Endometrium (tissue), 2 donors: ENCODE data around the gene SLC5A10.
"Not testable (repeated sequence)": the region's sequence is repeated elsewhere in the genome, so short reads cannot be mapped to it uniquely, and the experiment has no call there.

Experiments
- FAIRE-seq: peaks from 2 replicates; lab custom pipeline; 2012; peaks lifted over from hg19 to GRCh38; lab: Jason Lieb, UNC
- donor health status: control.
- donor health status: control.

SLC5A10 gene

GRCh38 chr17:18951941-18952842, at the start of gene SLC5A10:
TSS of gene SLC5A10 (plus strand) at chr17:18952165. CDS start at chr17:18952206, 41 bp downstream.
- no peak for FAIRE-seq

GRCh38 chr17:18904482-18904881, 47.5 kb upstream of the SLC5A10 start:
- FAIRE-seq = no peak

GRCh38 chr17:18905226-18905625, 46.7 kb upstream of the SLC5A10 start:
- no peak for FAIRE-seq

DNA sequence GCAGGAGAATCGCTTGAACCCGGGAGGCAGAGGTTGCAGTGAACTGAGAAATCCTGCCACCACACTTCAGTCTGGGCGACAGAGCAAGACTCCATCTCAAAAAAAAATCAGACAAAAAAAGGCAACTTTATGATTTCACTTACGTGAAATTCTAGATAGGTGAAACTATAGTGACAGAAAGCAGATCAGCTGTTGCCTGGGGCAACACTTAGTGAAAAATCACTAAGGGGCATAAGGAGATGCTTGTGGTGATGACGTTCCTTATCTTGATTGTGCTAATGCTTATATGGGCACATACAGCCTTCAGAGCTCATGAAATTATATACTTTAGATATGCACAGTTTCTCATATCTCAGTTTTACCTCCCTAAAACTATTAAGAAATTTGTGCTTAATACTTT, 41.6 kb upstream of the SLC5A10 start:
- no peak for FAIRE-seq

DNA sequence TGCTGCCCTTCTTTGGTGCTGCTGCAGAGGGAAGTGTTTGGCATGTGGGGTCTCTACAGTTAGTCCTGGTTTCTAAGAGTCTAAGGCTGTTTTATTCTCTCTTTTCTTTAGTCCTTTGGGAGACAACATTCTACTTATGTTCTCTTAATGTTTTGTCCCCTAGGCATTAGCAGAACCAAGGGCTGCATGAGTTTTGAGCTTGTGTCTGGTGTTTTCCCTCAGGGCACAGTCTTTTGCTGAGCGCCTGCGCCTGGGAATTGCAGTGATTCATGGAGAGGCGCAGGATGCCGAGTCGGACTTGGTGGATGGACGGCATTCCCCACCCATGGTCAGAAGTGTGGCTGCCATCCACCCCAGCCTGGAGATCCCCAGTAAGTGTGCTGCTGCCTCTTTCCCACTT, 41.1 kb upstream of the SLC5A10 start:
- FAIRE-seq = no peak

DNA sequence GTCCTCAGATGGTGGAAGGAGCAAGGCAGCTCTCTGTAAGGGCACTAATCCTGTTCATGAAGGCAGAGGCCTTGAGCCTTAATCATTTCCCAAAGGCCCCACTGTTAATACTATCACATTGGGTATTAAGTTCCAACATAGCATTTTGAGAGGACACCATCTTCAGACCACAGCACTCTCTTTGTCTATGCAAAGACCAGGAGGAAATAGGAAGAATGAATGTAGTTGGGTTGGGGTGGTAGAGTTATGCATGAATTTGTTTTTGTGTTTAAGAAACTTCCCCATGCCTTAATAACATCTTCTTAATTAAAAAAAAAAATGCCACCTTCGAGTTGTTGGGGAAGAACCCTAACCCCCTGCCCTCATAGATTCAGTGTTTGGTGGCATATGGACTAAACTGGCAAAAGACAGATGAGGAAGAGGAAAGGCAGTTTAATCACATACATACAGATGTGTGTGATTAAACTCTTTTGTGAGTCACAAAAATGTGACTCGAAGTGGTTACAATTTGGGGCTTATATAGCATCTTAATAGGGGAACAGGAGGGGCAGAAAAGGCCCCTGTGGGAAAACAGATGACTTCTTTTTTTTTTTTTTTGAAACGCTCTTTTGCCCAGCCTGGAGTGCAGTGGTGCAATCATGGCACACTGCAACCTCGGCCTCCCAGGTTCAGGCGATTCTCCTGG, 35.0 kb upstream of the SLC5A10 start:
- FAIRE-seq = no peak

- FAIRE-seq = no peak
These were observed 34.4 kb upstream of the SLC5A10 start for GRCh38 chr17:18917506-18918032.

GRCh38 chr17:18919963-18920362, 32.0 kb upstream of the SLC5A10 start:
- FAIRE-seq = no peak

- no peak for FAIRE-seq
These were observed 31.0 kb upstream of the SLC5A10 start for GRCh38 chr17:18920911-18921441.

DNA sequence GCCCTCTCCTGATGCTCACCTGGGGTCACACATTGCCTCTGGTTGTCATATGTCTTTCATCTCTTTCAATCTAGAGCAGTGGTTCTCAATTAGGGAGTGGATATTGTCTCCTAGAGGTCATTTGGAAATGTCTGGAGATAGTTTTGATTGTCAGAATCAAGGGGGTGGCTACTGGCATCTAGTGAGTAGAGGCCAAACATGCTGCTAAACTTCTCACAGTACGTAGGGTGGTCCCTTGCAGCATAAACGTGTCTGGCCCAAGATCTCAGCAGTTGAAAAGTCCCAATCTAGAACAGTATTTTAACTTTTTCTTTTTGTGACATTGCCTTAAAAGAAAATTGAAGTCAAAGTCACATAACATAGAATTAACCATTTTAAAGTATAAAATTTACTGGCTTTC, 30.5 kb upstream of the SLC5A10 start:
- no peak for FAIRE-seq

DNA sequence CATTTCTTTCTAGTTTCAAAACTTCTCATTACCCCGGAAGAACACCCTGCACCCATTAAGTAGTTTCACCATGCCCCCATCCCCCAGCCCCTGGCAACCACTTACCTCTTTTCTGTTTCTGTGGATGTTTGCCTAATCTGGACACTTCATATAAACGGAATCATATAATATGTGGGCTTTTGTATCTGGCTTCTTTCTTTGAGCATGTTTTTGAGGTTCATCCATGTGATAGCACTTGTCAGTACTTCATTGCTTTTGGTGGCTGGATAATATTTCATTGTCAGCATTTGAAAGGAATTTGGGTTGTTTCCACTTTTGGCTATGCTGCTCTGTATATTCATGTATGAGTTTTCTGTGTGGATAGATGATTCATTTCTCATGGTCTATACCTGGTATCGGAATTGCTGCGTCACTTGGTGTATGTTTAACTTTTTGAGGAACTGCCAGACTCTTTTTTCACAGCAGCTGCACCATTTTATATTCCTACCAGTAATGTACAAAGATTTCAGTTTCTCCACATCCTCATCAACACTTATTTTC, 30.0 kb upstream of the SLC5A10 start:
- FAIRE-seq = no peak

DNA sequence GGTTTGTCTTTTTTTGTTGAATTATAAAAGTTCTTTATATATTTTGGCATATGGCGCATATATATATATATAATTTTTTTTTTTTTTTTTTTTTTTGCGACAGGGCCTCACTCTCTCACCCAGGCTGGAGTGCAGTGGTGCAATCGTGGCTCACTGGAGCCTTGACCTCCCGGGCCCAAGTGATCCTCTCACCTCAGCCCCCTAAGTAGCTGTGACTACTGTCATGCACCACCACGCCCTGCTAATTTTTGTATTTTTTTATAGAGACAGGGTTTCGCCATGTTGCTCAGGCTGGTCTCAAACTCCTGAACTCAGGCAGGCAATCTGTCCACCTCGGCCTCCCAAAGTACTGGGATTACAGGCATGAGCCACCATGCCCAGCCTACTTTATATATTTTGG, 29.4 kb upstream of the SLC5A10 start:
- FAIRE-seq = not testable (repeated sequence)

- no peak for FAIRE-seq
These were observed 26.8 kb upstream of the SLC5A10 start for GRCh38 chr17:18925187-18925586.

DNA sequence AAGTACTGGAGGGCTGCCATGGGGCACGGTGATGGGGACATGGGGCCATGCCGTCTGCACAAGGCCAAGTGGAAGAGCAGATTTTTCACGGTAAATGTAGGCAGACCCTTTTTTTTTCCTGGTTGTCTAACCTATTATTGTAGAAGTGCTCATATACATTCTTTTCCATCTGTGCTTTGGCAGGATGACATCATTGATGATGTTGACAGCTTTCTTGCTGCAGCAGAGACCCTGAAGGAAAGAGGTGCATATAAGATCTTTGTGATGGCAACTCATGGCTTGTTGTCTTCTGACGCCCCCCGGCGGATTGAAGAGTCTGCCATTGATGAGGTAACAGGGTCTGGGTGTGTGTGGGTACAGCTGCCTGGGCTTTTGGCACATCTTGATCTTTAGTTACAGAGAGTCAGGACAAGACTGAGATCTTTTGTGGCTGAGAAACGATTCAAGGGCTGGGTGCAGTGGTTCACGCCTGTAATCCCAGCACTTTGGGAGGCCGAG, 23.3 kb upstream of the SLC5A10 start:
- no peak for FAIRE-seq

DNA sequence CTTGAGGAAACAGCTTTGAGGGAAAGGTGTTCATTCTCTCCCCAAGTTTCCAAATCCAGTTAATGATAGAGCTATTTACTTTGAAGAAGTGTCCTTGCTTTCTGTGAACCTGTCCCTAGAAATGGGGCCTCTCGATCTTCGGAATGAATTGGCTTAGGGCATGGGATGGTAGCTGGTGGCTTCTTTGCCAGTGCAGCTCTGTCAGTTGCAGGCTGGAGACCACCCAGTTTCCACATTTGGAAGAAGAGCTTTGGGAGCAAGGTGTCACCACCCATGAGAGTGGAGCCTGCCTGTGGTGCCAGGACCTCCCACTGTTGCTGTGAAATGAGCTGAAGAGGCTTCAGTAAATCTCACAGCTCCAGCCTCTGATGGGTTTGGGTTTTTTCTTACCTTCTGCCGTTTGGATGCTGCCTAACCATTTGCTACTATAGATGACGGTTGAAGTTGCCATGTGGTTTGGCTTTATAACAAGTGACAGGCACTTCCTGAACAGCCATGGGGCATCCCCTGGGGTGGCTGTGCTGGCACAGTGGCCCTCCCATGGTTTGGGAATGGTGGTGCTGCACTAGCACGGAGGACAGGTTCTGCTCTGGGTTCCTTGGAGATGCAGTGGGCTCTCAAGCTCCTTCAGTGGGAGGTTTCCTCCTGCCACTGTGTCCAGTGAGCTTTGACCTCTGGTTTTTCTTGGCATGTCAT, 19.5 kb upstream of the SLC5A10 start:
- FAIRE-seq = no peak

- no peak for FAIRE-seq
These were observed 18.6 kb upstream of the SLC5A10 start for GRCh38 chr17:18933102-18934058.

DNA sequence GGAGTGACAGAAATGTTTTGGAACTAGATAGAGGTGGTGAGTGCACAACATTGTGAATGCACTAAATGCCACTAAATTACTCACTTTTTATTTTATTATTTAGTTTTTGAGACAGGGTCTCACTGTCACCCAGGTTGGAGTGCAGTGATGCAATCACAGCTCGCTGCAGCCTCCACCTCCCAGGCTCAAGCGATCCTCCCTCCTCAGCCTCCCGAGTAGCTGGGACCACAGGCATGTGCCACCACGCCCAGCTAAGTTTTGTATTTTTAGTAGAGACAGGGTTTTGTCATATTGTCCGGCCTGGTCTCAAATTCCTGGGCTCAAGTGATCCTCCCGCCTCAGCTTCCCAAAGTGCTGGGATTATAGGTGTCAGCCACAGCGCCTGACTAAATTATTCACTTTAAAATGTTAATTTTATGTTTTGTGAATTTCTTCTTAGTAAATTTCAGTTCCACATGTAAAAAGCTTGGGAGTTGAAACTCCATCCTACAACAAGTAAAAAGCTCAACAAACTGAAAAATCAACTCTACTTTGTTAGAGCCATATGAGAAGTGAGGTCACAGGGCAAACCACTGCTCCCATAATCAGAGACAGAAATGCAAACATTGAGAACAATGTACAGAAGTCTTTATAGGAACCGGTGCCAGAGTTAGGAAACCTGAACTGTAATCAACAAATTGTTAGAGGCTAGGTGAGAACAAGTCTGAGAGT, 13.8 kb upstream of the SLC5A10 start:
- FAIRE-seq = no peak

- FAIRE-seq = no peak
These were observed 13.3 kb upstream of the SLC5A10 start for GRCh38 chr17:18938692-18939023.

GRCh38 chr17:18944646-18945045, 7.3 kb upstream of the SLC5A10 start:
- FAIRE-seq = no peak

GRCh38 chr17:18946536-18946935, 5.4 kb upstream of the SLC5A10 start:
- no peak for FAIRE-seq
